Left renal cortex interstitium (tissue), 4 donors: Measurements from ENCODE around the gene TFF2. TPM values are rescaled to one million over a fixed set of nuclear protein-coding genes. Genes with fewer than 3 reads are reported as not detected.

ENCODE experiments used
- polyA plus RNA-seq, 4 donors: library from polyadenylated mRNA; unstranded; fragments of 120-200 nt; gene quantifications; one replicate each; pipeline ENCODE4 v1.2.1, GENCODE V29; 2013; ENCODE audit not compliant: insufficient read length in 4 of 4

Gene TFF2
- polyA plus RNA-seq, 4 donors, result 0.19 TPM; not detected in 3

Other genes with a start within 250 kb of the TFF2 start
- gene ABCG1, start 131.9 kb downstream of the TFF2 start, polyA plus RNA-seq, result 10 to 100 TPM in 1 of 4 donors, 1 to 10 TPM in 3; 9.0 to 10.2 (median 9.4) TPM
- gene TFF3, start 35.6 kb downstream of the TFF2 start, polyA plus RNA-seq, result 1 to 10 TPM; 2.4 to 5.0 (median 4.2) TPM
- gene TFF1, start 15.5 kb upstream of the TFF2 start, polyA plus RNA-seq, result under 1 TPM in 1 of 4 donors, not detected in 3; 0.57 TPM
- 1 to 10 TPM; 1.6 to 3.1 (median 2.2) TPM for gene TMPRSS3, start 45.1 kb upstream of the TFF2 start, polyA plus RNA-seq
- under 1 TPM in 2 of 4 donors, not detected in 2; 0.06 TPM for gene UBASH3A, start 52.9 kb upstream of the TFF2 start, polyA plus RNA-seq
- 10 to 100 TPM; 10.5 to 15.5 (median 12.8) TPM for gene RSPH1, start 145.2 kb upstream of the TFF2 start, polyA plus RNA-seq
- gene SLC37A1, start 162.9 kb upstream of the TFF2 start, polyA plus RNA-seq, result 10 to 100 TPM in 2 of 4 donors, 1 to 10 TPM in 2; 7.1 to 10.5 (median 9.5) TPM